HepG2 (cell line): ENCODE data around the gene GPER1. TPM values are rescaled to one million over a fixed set of nuclear protein-coding genes. Genes with fewer than 3 reads are reported as not detected.
A peak's percentile ranks its signal among the peaks of the same experiment; 100 is the strongest.

Experiments
- ATAC-seq: fragments of 200-7000 bp; cut with Tn5 transposase; 3 replicates; pipeline ENCODE4 v1.9.1; 2020; ENCODE audit warnings: mild to moderate bottlenecking, moderate library complexity
- BruUV-seq: library from RNA; stranded (reverse); fragments of 400-500 nt; replicated peaks from 2 replicates; lab custom pipeline; 2021; lab: Mats Ljungman, UMichigan
- CTCF ChIA-PET: fragments of 300-600 bp; formaldehyde crosslinking; extraction: SDS; loops from one replicate; lab custom pipeline; 2021; ENCODE audit warnings: low total read pairs, inconsistent platforms, low intra/inter-chr PET ratio; lab: Yijun Ruan, JAX
- POLR2A ChIA-PET: fragments of 350-600 bp; sonication (Branson Sonifier 250); formaldehyde crosslinking; loops from one replicate; lab custom pipeline; 2020; ENCODE audit warnings: antibody characterized with exemption, inconsistent platforms; lab: Yijun Ruan, JAX
- DNase-seq: peaks from one replicate; pipeline ENCODE4 v3.0.0-alpha.2; 2015; ENCODE audit warnings: low spot score
- FAIRE-seq: peaks from 3 replicates; lab custom pipeline; 2011; peaks lifted over from hg19 to GRCh38; lab: Jason Lieb, UNC
- H2AFZ ChIP-seq: one replicate; pipeline ENCODE4 v1.6.1; 2011; ENCODE audit warnings: low read length, inconsistent platforms
- H3K27ac ChIP-seq: fragments of 300-600 bp; 3 replicates; pipeline ENCODE4 v1.8.0; 2011; ENCODE audit warnings: mixed run types, mild to moderate bottlenecking, mixed read lengths, low read length, inconsistent platforms; ENCODE audit not compliant: insufficient read depth; ENCODE audit errors: extremely low read length
- H3K27me3 ChIP-seq, 2 experiments: fragments of 200-600 bp in 1 of 2; 2 replicates in 1 of 2; 3 replicates in 1 of 2; pipeline versions ENCODE4 v1.6.0 to v1.8.0; 2011; ENCODE audit warnings: low read length in 2 of 2, mild to moderate bottlenecking in 2 of 2, moderate library complexity in 2 of 2, inconsistent platforms in 1 of 2; ENCODE audit not compliant: insufficient read depth in 2 of 2, control insufficient read depth in 1 of 2
- H3K36me3 ChIP-seq, 2 experiments: fragments of 200-600 bp in 1 of 2; replicated peaks in 1 of 2; 2 replicates in 1 of 2; 3 replicates in 1 of 2; pipeline versions ENCODE4 v1.5.1 to v1.8.0; 2011; ENCODE audit warnings: low read length in 2 of 2, inconsistent platforms in 1 of 2; ENCODE audit not compliant: insufficient read depth in 2 of 2, control insufficient read depth in 1 of 2
- H3K4me1 ChIP-seq: 2 replicates; pipeline ENCODE4 v1.5.1; 2012; ENCODE audit warnings: low read length, inconsistent platforms; ENCODE audit not compliant: insufficient read depth
- H3K4me2 ChIP-seq: 2 replicates; pipeline ENCODE4 v1.6.0; 2011; ENCODE audit warnings: low read depth, low read length, inconsistent platforms
- H3K4me3 ChIP-seq, 3 experiments: fragments of 200-600 bp in 1 of 3; sonication (generic), shearing (Covaris generic) in 1 of 3; replicated peaks in 1 of 3; 2 replicates each; pipeline ENCODE4 v1.5.1; 2011 to 2016; ENCODE audit warnings: low read length in 3 of 3, inconsistent platforms in 2 of 3, low read depth in 2 of 3, mild to moderate bottlenecking in 2 of 3, control low read depth in 1 of 3, mixed read lengths in 1 of 3; ENCODE audit not compliant: insufficient read depth in 1 of 3
- H3K79me2 ChIP-seq: one replicate; pipeline ENCODE4 v1.6.1; 2011; ENCODE audit warnings: low read length, inconsistent platforms; ENCODE audit not compliant: insufficient read depth
- H3K9ac ChIP-seq: 2 replicates; pipeline ENCODE4 v1.6.0; 2011; ENCODE audit warnings: mild to moderate bottlenecking, low read depth, low read length, inconsistent platforms; ENCODE audit not compliant: insufficient read depth
- H3K9me3 ChIP-seq: 2 replicates; pipeline ENCODE4 v1.5.1; 2012; ENCODE audit warnings: mild to moderate bottlenecking, low read length
- H4K20me1 ChIP-seq: 2 replicates; pipeline ENCODE4 v1.6.0; 2011; ENCODE audit warnings: inconsistent platforms, mild to moderate bottlenecking, low read length, moderate library complexity; ENCODE audit not compliant: insufficient read depth
- AGO1 ChIP-seq: fragments of 200-400 bp; formaldehyde crosslinking; IDR thresholded peaks from 2 replicates; pipeline ENCODE4 v1.6.1; 2017; ENCODE audit warnings: mild to moderate bottlenecking, low read depth, low read length, moderate library complexity; ENCODE audit not compliant: poor library complexity, severe bottlenecking
- AGO2 ChIP-seq: fragments of 200-400 bp; formaldehyde crosslinking; optimal IDR thresholded peaks from 2 replicates; pipeline ENCODE3; 2017; ENCODE audit warnings: mild to moderate bottlenecking, low read depth, low read length, moderate library complexity
- IRF2 ChIP-seq: IDR thresholded peaks from 2 replicates; pipeline ENCODE4 v1.6.1; 2018; ENCODE audit warnings: missing genetic modification reagents, missing compliant biosample characterization
- MAFF ChIP-seq: IDR thresholded peaks from 2 replicates; pipeline ENCODE4 v1.6.1; 2011; ENCODE audit warnings: low read depth, low read length, improper control_type of control experiment
- MED8 ChIP-seq: sonication (generic); formaldehyde crosslinking; IDR thresholded peaks from 2 replicates; pipeline ENCODE4 v1.8.1; 2023; ENCODE audit warnings: mild to moderate bottlenecking, missing genetic modification reagents; ENCODE audit not compliant: insufficient replicate concordance
- NCOA1 ChIP-seq: sonication (generic); formaldehyde crosslinking; IDR thresholded peaks from 2 replicates; pipeline ENCODE4 v1.9.0; 2021; ENCODE audit warnings: missing genetic modification reagents
- PAWR ChIP-seq: sonication (generic); formaldehyde crosslinking; IDR thresholded peaks from 2 replicates; pipeline ENCODE4 v1.4.0; 2020; ENCODE audit warnings: missing genetic modification reagents, mild to moderate bottlenecking, borderline replicate concordance
- PBX2 ChIP-seq: IDR thresholded peaks from 2 replicates; pipeline ENCODE4 v1.6.1; 2016; ENCODE audit warnings: control low read depth
- RBFOX2 ChIP-seq: fragments of 200-400 bp; formaldehyde crosslinking; IDR thresholded peaks from 2 replicates; pipeline ENCODE4 v1.6.1; 2017; ENCODE audit warnings: low read depth, mild to moderate bottlenecking, low read length
- SMAD1 ChIP-seq: sonication (generic); formaldehyde crosslinking; IDR thresholded peaks from 2 replicates; pipeline ENCODE4 v1.4.0; 2020; ENCODE audit warnings: missing genetic modification reagents, low read depth, mild to moderate bottlenecking, borderline replicate concordance
- SOX13 ChIP-seq, 3 experiments: fragments of 450-650 bp in 1 of 3; sonication (generic) in 1 of 3; formaldehyde crosslinking in 1 of 3; IDR thresholded peaks in 2 of 3; conservative IDR thresholded peaks in 1 of 3; 2 replicates each; pipeline versions ENCODE4 v1.5.0 to v1.6.1; 2016 to 2020; ENCODE audit warnings: antibody characterized with exemption in 1 of 3, mild to moderate bottlenecking in 1 of 3, missing compliant biosample characterization in 1 of 3, missing genetic modification reagents in 1 of 3, moderate library complexity in 1 of 3
- ZNF136 ChIP-seq: sonication (generic); formaldehyde crosslinking; IDR thresholded peaks from 2 replicates; pipeline ENCODE4 v1.8.1; 2022; ENCODE audit warnings: low read depth, mild to moderate bottlenecking, moderate library complexity, missing genetic modification reagents
- ZNF772 ChIP-seq: sonication (generic); formaldehyde crosslinking; IDR thresholded peaks from 2 replicates; pipeline ENCODE4 v1.5.0; 2020; ENCODE audit warnings: mild to moderate bottlenecking, missing genetic modification reagents
- ZXDC ChIP-seq: sonication (generic); formaldehyde crosslinking; IDR thresholded peaks from 2 replicates; pipeline ENCODE4 v1.5.0; 2020; ENCODE audit warnings: mild to moderate bottlenecking, missing genetic modification reagents
- WGBS: methylation state at CpG from one replicate; pipeline ENCODE4 v1.1.6; 2017; ENCODE audit warnings: low lambda C conversion rate; 5-methylcytosine and 5-hydroxymethylcytosine counted together
- in situ Hi-C: cut with HindIII; loops from 2 replicates; pipeline ENCODE4 v1.10.0; 2017; ENCODE audit warnings: low pct_unique_long_range_greater_than_20kb; ENCODE audit not compliant: extremely low pct_ligation_motif_present
- intact Hi-C: fragments of 100-400 bp; cut with micrococcal nuclease; formaldehyde crosslinking; loops from one replicate; pipeline ENCODE4 v1.10.0; 2022; ENCODE audit not compliant: unreplicated experiment
- polyA plus RNA-seq, 8 experiments: library from polyadenylated mRNA; depleted of rRNA in 3 of 8; stranded (reverse) in 7 of 8; unstranded in 1 of 8; fragments of >200 nt; fragmentation: Illumina TruSeq in 4 of 8; extraction: Trizol in 4 of 8; gene quantifications; 2 replicates each; pipeline versions ENCODE4 v1.2.1 to v1.2.3, GENCODE V29; 2011 to 2016; ENCODE audit warnings: low read depth in 4 of 8, missing spikeins in 1 of 8, mixed read lengths in 1 of 8; ENCODE audit not compliant: insufficient read depth in 1 of 8
- total RNA-seq, 5 experiments: library from RNA; depleted of rRNA; stranded (reverse); fragments of >200 nt; fragmentation: Illumina TruSeq; extraction: Trizol; gene quantifications; 2 replicates each; pipeline ENCODE4 v1.2.3, GENCODE V29; 2016; ENCODE audit warnings: low read depth in 1 of 5

GPER1 gene
- total and polyA plus RNA-seq, 2 of the 13 experiments (the other 11 are each of a cell fraction or from before 2014, with no cell fraction given) = 12.7 to 19.7 TPM

GRCh38 chr7:1094870-1095269 is 7.0 kb downstream of the GPER1 start:
- Histone ChIP-seq H3K9ac (no peak overlapping the region), H3K4me1 (peaks cover 46% of the 10 kb centered on the region), H3K4me3 (no peak overlapping the region), H3K27me3 (no peaks in the 10 kb centered on the region), H3K4me2 (no peak overlapping the region), H3K9me3 (no peaks in the 10 kb centered on the region), H4K20me1 (no peaks in the 10 kb centered on the region), H3K36me3 (peaks cover 21 to 37% of the 10 kb centered on the region in 2 experiments; a peak in 4 of 5 replicates)
- intact Hi-C loops = no loop called here
- no peak for DNase-seq
- POLR2A ChIA-PET = no interaction called here
- ATAC-seq = no peak
- no peak for FAIRE-seq
- BruUV-seq = no TSS peak
- peak; percentile 62 for TF ChIP-seq AGO1
- peak; percentile 54 for TF ChIP-seq AGO2
- no peak for TF ChIP-seq PBX2 (CRISPR knock-in tag)
- TF ChIP-seq RBFOX2 = 0 out of 2 replicates have a peak, but pooled peaks have one; percentile 14
- TF ChIP-seq, all 625 proteins: peak for 3
- in situ Hi-C loops = no loop called here
- whole genome bisulfite sequencing = 96% methylated on average over 5 of the region's 14 CpGs
- Histone ChIP-seq H3K27ac (peak overlapping the region; percentile 5), H3K79me2 (peaks cover 30% of the 10 kb centered on the region), H2AFZ (no peak overlapping the region)
- CTCF ChIA-PET = no interaction called here

- no peak overlapping the region for H3K9ac ChIP-seq
- no peak for FAIRE-seq
- H3K4me2 ChIP-seq = peak overlapping the region; percentile 36; the same call in 1 of the 2 replicates
- no peak for DNase-seq
- no peaks in the 10 kb centered on the region for H3K9me3 ChIP-seq
- peak overlapping the region; percentile 55 for H3K27ac ChIP-seq
- H4K20me1 ChIP-seq = no peaks in the 10 kb centered on the region
- no TSS peak for BruUV-seq
- no peak overlapping the region for H2AFZ ChIP-seq
- peaks cover 21 to 35% of the 10 kb centered on the region in 2 experiments; a peak in 4 of 5 replicates for H3K36me3 ChIP-seq
- H3K79me2 ChIP-seq = peaks cover 30% of the 10 kb centered on the region
- intact Hi-C loops (no loop called here), in situ Hi-C loops (no loop called here)
- no peaks in the 10 kb centered on the region for H3K27me3 ChIP-seq
- H3K4me3 ChIP-seq = no peak overlapping the region
- peaks cover 46% of the 10 kb centered on the region for H3K4me1 ChIP-seq
- ChIA-PET CTCF (no interaction called here), POLR2A (interaction anchor here (1.5 kb wide), 1 partner anchor 61 kb away, joined by 5 read pairs; no protein-coding TSS in a partner anchor)
- 95% methylated on average over 18 of the region's 23 CpGs for WGBS
- no peak for ATAC-seq
- TF ChIP-seq ZNF772 (CRISPR knock-in tag) (no peak), ZXDC (CRISPR knock-in tag) (no peak), NCOA1 (CRISPR knock-in tag) (0 out of 2 replicates have a peak, but pooled peaks have one; percentile 25), SMAD1 (0 out of 2 replicates have a peak, but pooled peaks have one; percentile 36), IRF2 (no peak), ZNF136 (no peak), MED8 (CRISPR knock-in tag) (no peak), MAFF (no peak), PAWR (CRISPR knock-in tag) (no peak), SOX13 (IDR thresholded peaks at IDR 0.05) (no peak), SOX13 (CRISPR knock-in tag; conservative IDR thresholded peaks at IDR 0.05 in 1 of 2, IDR thresholded peaks at IDR 0.05 in 1 of 2) (no peak)
These were observed 7.8 kb downstream of the GPER1 start for GRCh38 chr7:1095621-1096155.
